IMR-90 (cell line): Measurements from ENCODE around the gene IER3. TPM values are rescaled to one million over a fixed set of nuclear protein-coding genes. Genes with fewer than 3 reads are reported as not detected.
A peak's percentile ranks its signal among the peaks of the same experiment; 100 is the strongest.

Source experiments
- ATAC-seq: fragments of 200-7000 bp; cut with Tn5 transposase; 2 replicates; pipeline ENCODE4 v1.9.1; 2020; ENCODE audit warnings: low read depth, mild to moderate bottlenecking, moderate library complexity
- BruUV-seq: library from RNA; stranded (reverse); fragments of 400-500 nt; replicated peaks from 2 replicates; lab custom pipeline; 2021; lab: Mats Ljungman, UMichigan
- CTCF ChIA-PET: fragments of 300-600 bp; formaldehyde crosslinking; extraction: SDS; loops from one replicate; lab custom pipeline; 2021; ENCODE audit warnings: antibody characterized with exemption; lab: Yijun Ruan, JAX
- POLR2A ChIA-PET: fragments of 300-600 bp; sonication (Branson Sonifier 250); formaldehyde crosslinking; loops from one replicate; lab custom pipeline; 2022; ENCODE audit warnings: antibody characterized with exemption; ENCODE audit not compliant: unreplicated experiment; lab: Charles Lee
- DNase-seq: peaks from one replicate; pipeline ENCODE4 v3.0.0; 2013
- H2AFZ ChIP-seq: replicated peaks from 2 replicates; pipeline ENCODE3; 2013; ENCODE audit warnings: low read length, mild to moderate bottlenecking; ENCODE audit not compliant: poor library complexity
- H2AK5ac ChIP-seq: 2 replicates; pipeline ENCODE4 v1.6.1; 2013; ENCODE audit warnings: low read depth, low read length, inconsistent platforms
- H2AK9ac ChIP-seq: replicated peaks from 2 replicates; pipeline ENCODE3; 2013; ENCODE audit warnings: mild to moderate bottlenecking, low read depth, low read length, moderate library complexity; ENCODE audit not compliant: poor library complexity
- H2BK120ac ChIP-seq: 2 replicates; pipeline ENCODE4 v1.6.1; 2013; ENCODE audit warnings: low read depth, low read length, inconsistent platforms
- H2BK15ac ChIP-seq: 3 replicates; pipeline ENCODE4 v1.6.1; 2013; ENCODE audit warnings: low read depth, low read length, inconsistent platforms
- H2BK20ac ChIP-seq: 2 replicates; pipeline ENCODE4 v1.6.1; 2013; ENCODE audit warnings: low read depth, mild to moderate bottlenecking, inconsistent platforms, low read length, moderate library complexity
- H2BK5ac ChIP-seq: 2 replicates; pipeline ENCODE4 v1.6.1; 2013; ENCODE audit warnings: mild to moderate bottlenecking, low read depth, low read length, inconsistent platforms; ENCODE audit not compliant: poor library complexity, severe bottlenecking
- H3K14ac ChIP-seq: replicated peaks from 2 replicates; pipeline ENCODE4 v1.6.1; 2013; ENCODE audit warnings: low read depth, low read length, inconsistent platforms
- H3K18ac ChIP-seq: 2 replicates; pipeline ENCODE4 v1.6.1; 2013; ENCODE audit warnings: low read depth, low read length, control low read depth
- H3K23ac ChIP-seq: 2 replicates; pipeline ENCODE4 v1.6.1; 2013; ENCODE audit warnings: low read depth, low read length, inconsistent platforms
- H3K27ac ChIP-seq: 2 replicates; pipeline ENCODE4 v1.5.1; 2013; ENCODE audit warnings: mild to moderate bottlenecking, control low read depth, low read length; ENCODE audit not compliant: insufficient read depth
- H3K27me3 ChIP-seq: 2 replicates; pipeline ENCODE4 v1.6.1; 2013; ENCODE audit warnings: low read length; ENCODE audit not compliant: control insufficient read depth, insufficient read depth
- H3K36me3 ChIP-seq: 2 replicates; pipeline ENCODE4 v1.6.1; 2013; ENCODE audit warnings: low read length, mixed read lengths; ENCODE audit not compliant: control insufficient read depth, insufficient read depth
- H3K4ac ChIP-seq: 2 replicates; pipeline ENCODE4 v1.6.1; 2013; ENCODE audit warnings: low read depth, low read length, inconsistent platforms
- H3K4me1 ChIP-seq: 2 replicates; pipeline ENCODE4 v1.6.1; 2013; ENCODE audit warnings: low read length, mixed read lengths; ENCODE audit not compliant: control insufficient read depth, insufficient read depth
- H3K4me2 ChIP-seq: 2 replicates; pipeline ENCODE4 v1.6.1; 2013; ENCODE audit warnings: low read depth, mild to moderate bottlenecking, control low read depth, low read length, moderate library complexity
- H3K4me3 ChIP-seq: 2 replicates; pipeline ENCODE4 v1.5.1; 2013; ENCODE audit warnings: low read depth, mild to moderate bottlenecking, control low read depth, low read length, moderate library complexity; ENCODE audit not compliant: insufficient read depth
- H3K56ac ChIP-seq: 2 replicates; pipeline ENCODE4 v1.6.1; 2013; ENCODE audit warnings: low read length, inconsistent platforms; ENCODE audit not compliant: insufficient read depth; ENCODE audit errors: extremely low read depth
- H3K79me1 ChIP-seq, 2 experiments: 2 replicates each; pipeline ENCODE4 v1.6.1; 2013; ENCODE audit warnings: low read length in 2 of 2, inconsistent platforms in 1 of 2, low read depth in 1 of 2
- H3K9ac ChIP-seq: 2 replicates; pipeline ENCODE4 v1.6.1; 2013; ENCODE audit warnings: low read depth, low read length, control low read depth
- H3K9me1 ChIP-seq: 2 replicates; pipeline ENCODE4 v1.6.1; 2013; ENCODE audit warnings: low read length, inconsistent platforms; ENCODE audit not compliant: insufficient read depth
- H3K9me3 ChIP-seq: 2 replicates; pipeline ENCODE4 v1.6.1; 2013; ENCODE audit warnings: low read length; ENCODE audit not compliant: control insufficient read depth, insufficient read depth
- H4K20me1 ChIP-seq: 2 replicates; pipeline ENCODE4 v1.6.1; 2013; ENCODE audit warnings: low read length, inconsistent platforms; ENCODE audit not compliant: insufficient read depth
- H4K5ac ChIP-seq: 2 replicates; pipeline ENCODE4 v1.6.1; 2013; ENCODE audit warnings: mild to moderate bottlenecking, low read depth, low read length, control low read depth
- H4K8ac ChIP-seq, 2 experiments: 2 replicates each; pipeline ENCODE4 v1.6.1; 2013; ENCODE audit warnings: low read depth in 2 of 2, low read length in 2 of 2, control low read depth in 1 of 2, inconsistent platforms in 1 of 2
- H4K91ac ChIP-seq: 2 replicates; pipeline ENCODE4 v1.6.1; 2013; ENCODE audit warnings: low read depth, low read length, inconsistent platforms; ENCODE audit not compliant: insufficient read depth
- CEBPB ChIP-seq: IDR thresholded peaks from 2 replicates; pipeline ENCODE4 v1.6.1; 2012; ENCODE audit warnings: low read depth, low read length, improper control_type of control experiment
- FOS ChIP-seq: fragments of 150-350 bp; IDR thresholded peaks from 2 replicates; pipeline ENCODE4 v1.6.1; 2016; ENCODE audit warnings: low read depth, low read length
- MAFK ChIP-seq: IDR thresholded peaks from 2 replicates; pipeline ENCODE4 v1.6.1; 2012; ENCODE audit warnings: low read depth, low read length, improper control_type of control experiment
- MAZ ChIP-seq: IDR thresholded peaks from 2 replicates; pipeline ENCODE4 v1.6.1; 2012; ENCODE audit warnings: low read depth, mild to moderate bottlenecking, low read length, improper control_type of control experiment, moderate library complexity, borderline replicate concordance
- MXI1 ChIP-seq: IDR thresholded peaks from 2 replicates; pipeline ENCODE4 v1.6.1; 2012; ENCODE audit warnings: low read depth, mild to moderate bottlenecking, low read length, moderate library complexity, borderline replicate concordance
- NFE2L2 ChIP-seq: fragments of 150-350 bp; IDR thresholded peaks from 2 replicates; pipeline ENCODE4 v1.6.1; 2016; ENCODE audit warnings: low read depth, mild to moderate bottlenecking, low read length
- POLR2A ChIP-seq: IDR thresholded peaks from 2 replicates; pipeline ENCODE4 v1.6.1; 2012; ENCODE audit warnings: mild to moderate bottlenecking, low read depth, low read length
- SMC3 ChIP-seq: fragments of 150-350 bp; IDR thresholded peaks from 2 replicates; pipeline ENCODE4 v1.6.1; 2016; ENCODE audit warnings: low read depth, mild to moderate bottlenecking, antibody characterized with exemption, low read length, moderate library complexity
- WGBS, 2 experiments: methylation state at CpG; one replicate each; pipeline versions ENCODE4 v1.1.5 to v1.1.7; 2013; ENCODE audit warnings: missing lambda C conversion rate in 2 of 2; ENCODE audit not compliant: insufficient read length in 1 of 2; ENCODE audit errors: extremely low coverage in 2 of 2; 5-methylcytosine and 5-hydroxymethylcytosine counted together
- dilution Hi-C: fragments of 300-500 bp; cut with HindIII; formaldehyde crosslinking; loops from one replicate; pipeline ENCODE4 v1.14.3; 2018; ENCODE audit warnings: low sequenced_read_pairs; ENCODE audit not compliant: unreplicated experiment
- in situ Hi-C: fragments of 300-500 bp; cut with MboI; formaldehyde crosslinking; loops from 3 replicates; pipeline ENCODE4 v1.14.3; 2019; ENCODE audit warnings: low sequenced_read_pairs, inconsistent platforms, mixed read lengths
- intact Hi-C: fragments of 100-400 bp; cut with micrococcal nuclease; formaldehyde crosslinking; loops from 2 replicates; pipeline ENCODE4 v1.10.0; 2022
- polyA plus RNA-seq, 3 experiments: library from polyadenylated mRNA; depleted of rRNA; stranded (reverse); fragments of >200 nt; gene quantifications; 2 replicates each; pipeline ENCODE4 v1.2.3, GENCODE V29; 2012; ENCODE audit warnings: low replicate concordance in 1 of 3
- total RNA-seq: library from RNA; depleted of rRNA; stranded (reverse); fragments of >200 nt; gene quantifications from 2 replicates; pipeline ENCODE4 v1.2.3, GENCODE V29; 2012
- TF ChIP-seq, protein P1 (sequence below): conservative IDR thresholded peaks from 2 replicates; pipeline ENCODE4 v1.5.1; 2012; ENCODE audit warnings: mild to moderate bottlenecking, low read depth, low read length, improper control_type of control experiment
- TF ChIP-seq, protein P2 (sequence below): fragments of 150-350 bp; IDR thresholded peaks from 2 replicates; pipeline ENCODE4 v1.6.1; 2016; ENCODE audit warnings: low read depth, mild to moderate bottlenecking, low read length, moderate library complexity, borderline replicate concordance

Gene IER3
- total and polyA plus RNA-seq, 2 of the 4 experiments (the other 2 are of a cell fraction): 38.4 to 159 TPM

DNA sequence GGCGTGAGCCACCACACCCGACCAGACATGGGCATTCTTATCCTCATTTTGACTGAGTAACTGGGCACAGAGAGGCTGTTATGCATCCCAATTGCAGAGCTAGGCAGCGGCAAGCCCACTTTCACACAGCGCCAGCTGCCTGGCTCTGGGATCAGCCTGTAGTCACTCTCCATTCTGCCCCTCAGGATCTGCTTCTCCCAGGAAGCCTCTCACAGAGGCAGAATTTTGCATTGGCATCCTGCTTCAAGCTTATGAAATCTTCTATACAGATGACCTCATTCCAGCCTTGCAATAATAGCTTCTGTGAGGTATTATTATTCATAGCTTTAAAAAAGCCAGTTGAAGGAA, 37.0 kb upstream of the IER3 start:
- peak; percentile 51 for ATAC-seq
- H2AFZ ChIP-seq: peak overlapping the region; percentile 74

More for the DNA sequence above, 37.0 kb upstream of the IER3 start:
- H3K23ac ChIP-seq: peak overlapping the region; percentile 84
- H3K4me3 ChIP-seq: no peak overlapping the region
- H2AK5ac ChIP-seq: peak overlapping the region; percentile 99
- peaks cover 31% of the 10 kb centered on the region for H3K4me1 ChIP-seq
- H3K4me2 ChIP-seq: peak overlapping the region; percentile 64
- H3K9me3 ChIP-seq: no peaks in the 10 kb centered on the region
- peak overlapping the region; percentile 97 for H4K91ac ChIP-seq
- peak overlapping the region; percentile 33; the same call in 2 of the 3 replicates for H2BK15ac ChIP-seq
- peaks cover 9 to 20% of the 10 kb centered on the region in 2 experiments; a peak in 3 of 4 replicates for H3K79me1 ChIP-seq
- H3K9ac ChIP-seq: peak overlapping the region; percentile 82
- intact Hi-C loops: loop anchor here (1.0 kb wide), 2 partner anchors 29 to 39 kb away; partner anchors contain the start of gene FLOT1
- peak overlapping the region; percentile 66 for H2AK9ac ChIP-seq
- no peaks in the 10 kb centered on the region for H3K27me3 ChIP-seq
- H2BK120ac ChIP-seq: peak overlapping the region; percentile 84
- ChIA-PET POLR2A (interaction anchor here (0.9 to 1.5 kb wide), 8 partner anchors 12 to 166 kb away, joined by 3 to 11 read pairs (median 5); partner anchors contain the start of genes FLOT1 and GTF2H4), CTCF (interaction anchor here (0.7 to 1.6 kb wide), 4 partner anchors 37 to 289 kb away, joined by 3 to 4 read pairs (median 3); partner anchors contain the start of gene IER3)
- dilution Hi-C loops: no loop called here
- peak overlapping the region; percentile 63 to 93 for H4K8ac ChIP-seq
- H3K36me3 ChIP-seq: no peaks in the 10 kb centered on the region
- DNase-seq: no peak
- H3K14ac ChIP-seq: peak overlapping the region; percentile 42
- H3K4ac ChIP-seq: peak overlapping the region; percentile 92
- H2BK20ac ChIP-seq: peak overlapping the region; percentile 82
- no peaks in the 10 kb centered on the region for H4K20me1 ChIP-seq
- H4K5ac ChIP-seq: peak overlapping the region; percentile 93
- H3K18ac ChIP-seq: peak overlapping the region; percentile 25
- peak overlapping the region; percentile 62 for H3K56ac ChIP-seq
- H3K9me1 ChIP-seq: peaks cover 19% of the 10 kb centered on the region
- H3K27ac ChIP-seq: peak overlapping the region; percentile 84
- H2BK5ac ChIP-seq: peak overlapping the region; percentile 98
- in situ Hi-C loops: loop anchor here (5.0 kb wide), 2 partner anchors 36 to 39 kb away; partner anchors contain the start of genes FLOT1 and IER3
- 88% methylated on average over 4 of the region's 4 CpGs; no CpG with 5 or more reads in 1 of the 2 experiments for WGBS, 2 experiments
- no peak; the same call in 1 of the 2 replicates for TF ChIP-seq NFE2L2
- TF ChIP-seq, protein P1, sequence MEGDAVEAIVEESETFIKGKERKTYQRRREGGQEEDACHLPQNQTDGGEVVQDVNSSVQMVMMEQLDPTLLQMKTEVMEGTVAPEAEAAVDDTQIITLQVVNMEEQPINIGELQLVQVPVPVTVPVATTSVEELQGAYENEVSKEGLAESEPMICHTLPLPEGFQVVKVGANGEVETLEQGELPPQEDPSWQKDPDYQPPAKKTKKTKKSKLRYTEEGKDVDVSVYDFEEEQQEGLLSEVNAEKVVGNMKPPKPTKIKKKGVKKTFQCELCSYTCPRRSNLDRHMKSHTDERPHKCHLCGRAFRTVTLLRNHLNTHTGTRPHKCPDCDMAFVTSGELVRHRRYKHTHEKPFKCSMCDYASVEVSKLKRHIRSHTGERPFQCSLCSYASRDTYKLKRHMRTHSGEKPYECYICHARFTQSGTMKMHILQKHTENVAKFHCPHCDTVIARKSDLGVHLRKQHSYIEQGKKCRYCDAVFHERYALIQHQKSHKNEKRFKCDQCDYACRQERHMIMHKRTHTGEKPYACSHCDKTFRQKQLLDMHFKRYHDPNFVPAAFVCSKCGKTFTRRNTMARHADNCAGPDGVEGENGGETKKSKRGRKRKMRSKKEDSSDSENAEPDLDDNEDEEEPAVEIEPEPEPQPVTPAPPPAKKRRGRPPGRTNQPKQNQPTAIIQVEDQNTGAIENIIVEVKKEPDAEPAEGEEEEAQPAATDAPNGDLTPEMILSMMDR: no peak
- peak; percentile 60; the same call in 1 of the 2 replicates for TF ChIP-seq CEBPB
- TF ChIP-seq SMC3: peak; percentile 5; the same call in 1 of the 2 replicates
- peak; percentile 67 for TF ChIP-seq POLR2A
- TF ChIP-seq FOS: no peak
- TF ChIP-seq MXI1: no peak
- TF ChIP-seq, protein P2, sequence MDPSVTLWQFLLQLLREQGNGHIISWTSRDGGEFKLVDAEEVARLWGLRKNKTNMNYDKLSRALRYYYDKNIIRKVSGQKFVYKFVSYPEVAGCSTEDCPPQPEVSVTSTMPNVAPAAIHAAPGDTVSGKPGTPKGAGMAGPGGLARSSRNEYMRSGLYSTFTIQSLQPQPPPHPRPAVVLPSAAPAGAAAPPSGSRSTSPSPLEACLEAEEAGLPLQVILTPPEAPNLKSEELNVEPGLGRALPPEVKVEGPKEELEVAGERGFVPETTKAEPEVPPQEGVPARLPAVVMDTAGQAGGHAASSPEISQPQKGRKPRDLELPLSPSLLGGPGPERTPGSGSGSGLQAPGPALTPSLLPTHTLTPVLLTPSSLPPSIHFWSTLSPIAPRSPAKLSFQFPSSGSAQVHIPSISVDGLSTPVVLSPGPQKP: no peak
- no peak for TF ChIP-seq MAFK
- no peak for TF ChIP-seq MAZ
- TSS peak; percentile 80 for BruUV-seq
